ENCODE data around the gene SLU7. TPM values are rescaled to one million over a fixed set of nuclear protein-coding genes. Genes with fewer than 3 reads are reported as not detected.

SLU7 gene
- total RNA-seq, 1 donor from 2014 or later, result 53.1 TPM

- H3K4me1 Mint-ChIP-seq (ENCODE audit: unreplicated experiment), result peaks cover 12% of the 10 kb centered on the region
- H3K27ac Mint-ChIP-seq (ENCODE audit: unreplicated experiment), result peak overlapping the region; percentile 20
- no peak for TF ChIP-seq CTCF (IDR thresholded peaks at IDR 0.05; ENCODE audit: unreplicated experiment)
- no peaks in the 10 kb centered on the region for H3K9me3 Mint-ChIP-seq (ENCODE audit: unreplicated experiment)
- peaks cover 7% of the 10 kb centered on the region for H3K36me3 Mint-ChIP-seq (ENCODE audit: low read depth, unreplicated experiment)
- DNase-seq (ENCODE audit: low spot score), result no peak
- peak overlapping the region; percentile 39 for H3K4me3 Mint-ChIP-seq (ENCODE audit: unreplicated experiment)
- peaks cover 16% of the 10 kb centered on the region for H3K27me3 Mint-ChIP-seq (ENCODE audit: unreplicated experiment)
Measured at GRCh38 chr5:160371294-160371693, 47.6 kb downstream of the SLU7 start.

- peak overlapping the region; percentile 20 for H3K27ac Mint-ChIP-seq (ENCODE audit: unreplicated experiment)
- H3K4me1 Mint-ChIP-seq (ENCODE audit: unreplicated experiment), result peaks cover 12% of the 10 kb centered on the region
- H3K9me3 Mint-ChIP-seq (ENCODE audit: unreplicated experiment), result no peaks in the 10 kb centered on the region
- H3K27me3 Mint-ChIP-seq (ENCODE audit: unreplicated experiment), result peaks cover 16% of the 10 kb centered on the region
- peaks cover 7% of the 10 kb centered on the region for H3K36me3 Mint-ChIP-seq (ENCODE audit: low read depth, unreplicated experiment)
- no peak for DNase-seq (ENCODE audit: low spot score)
- H3K4me3 Mint-ChIP-seq (ENCODE audit: unreplicated experiment), result peak overlapping the region; percentile 39
- TF ChIP-seq CTCF (IDR thresholded peaks at IDR 0.05; ENCODE audit: unreplicated experiment), result no peak
Measured at GRCh38 chr5:160370713-160371034, 48.2 kb downstream of the SLU7 start.

GRCh38 chr5:160369990-160370712 is 48.7 kb downstream of the SLU7 start, which contains the start of gene C1QTNF2:
C1QTNF2 (minus strand) TSS chr5:160370626; CDS start chr5:160355011, 15,615 bp downstream.
- DNase-seq (ENCODE audit: low spot score), result peak; percentile 57
- Mint-ChIP-seq H3K27me3 (ENCODE audit: unreplicated experiment) (peaks cover 16% of the 10 kb centered on the region), H3K4me3 (ENCODE audit: unreplicated experiment) (peak within 1 kb of the TSS; percentile 57), H3K4me1 (ENCODE audit: unreplicated experiment) (peaks cover 10% of the 10 kb centered on the region), H3K9me3 (ENCODE audit: unreplicated experiment) (no peaks in the 10 kb centered on the region), H3K27ac (ENCODE audit: unreplicated experiment) (peak within 1 kb of the TSS; percentile 37), H3K36me3 (ENCODE audit: low read depth, unreplicated experiment) (peaks cover 7% of the 10 kb centered on the region)
- no peak for TF ChIP-seq CTCF (IDR thresholded peaks at IDR 0.05; ENCODE audit: unreplicated experiment)

GRCh38 chr5:160367885-160368284 is 51.0 kb downstream of the SLU7 start:
- peaks cover 16% of the 10 kb centered on the region for H3K27me3 Mint-ChIP-seq (ENCODE audit: unreplicated experiment)
- no peak overlapping the region for H3K4me3 Mint-ChIP-seq (ENCODE audit: unreplicated experiment)
- no peaks in the 10 kb centered on the region for H3K9me3 Mint-ChIP-seq (ENCODE audit: unreplicated experiment)
- no peak overlapping the region for H3K27ac Mint-ChIP-seq (ENCODE audit: unreplicated experiment)
- peaks cover 7% of the 10 kb centered on the region for H3K36me3 Mint-ChIP-seq (ENCODE audit: low read depth, unreplicated experiment)
- TF ChIP-seq CTCF (IDR thresholded peaks at IDR 0.05; ENCODE audit: unreplicated experiment), result no peak
- H3K4me1 Mint-ChIP-seq (ENCODE audit: unreplicated experiment), result peaks cover 9% of the 10 kb centered on the region
- no peak for DNase-seq (ENCODE audit: low spot score)

- no peak for TF ChIP-seq CTCF (IDR thresholded peaks at IDR 0.05; ENCODE audit: unreplicated experiment)
- DNase-seq (ENCODE audit: low spot score), result no peak
- Mint-ChIP-seq H3K36me3 (ENCODE audit: low read depth, unreplicated experiment) (peaks cover 7% of the 10 kb centered on the region), H3K27me3 (ENCODE audit: unreplicated experiment) (peaks cover 16% of the 10 kb centered on the region), H3K27ac (ENCODE audit: unreplicated experiment) (no peak overlapping the region), H3K9me3 (ENCODE audit: unreplicated experiment) (no peaks in the 10 kb centered on the region), H3K4me3 (ENCODE audit: unreplicated experiment) (no peak overlapping the region), H3K4me1 (ENCODE audit: unreplicated experiment) (peaks cover 9% of the 10 kb centered on the region)
Measured at GRCh38 chr5:160367261-160367660, 51.6 kb downstream of the SLU7 start.

All from endothelial cell (in vitro differentiated cells).